HL-60 (cell line): ENCODE data around the gene CCDC17.

Source experiments
- CTCF ChIP-seq: IDR thresholded peaks from one replicate; pipeline ENCODE4 v1.5.1; 2011; ENCODE audit warnings: low read length, control low read depth, inconsistent platforms; ENCODE audit not compliant: insufficient read depth
- GABPA ChIP-seq: IDR thresholded peaks from 2 replicates; pipeline ENCODE4 v1.6.1; 2012; ENCODE audit warnings: low read depth
- POLR2AphosphoS5 ChIP-seq: IDR thresholded peaks from 2 replicates; pipeline ENCODE4 v1.6.1; 2012; ENCODE audit warnings: low read depth
- REST ChIP-seq: IDR thresholded peaks from 2 replicates; pipeline ENCODE4 v1.6.1; 2012; ENCODE audit warnings: low read depth; ENCODE audit not compliant: insufficient replicate concordance

- TF ChIP-seq CTCF (no peak), GABPA (no peak), POLR2AphosphoS5 (no peak), REST (no peak)
Observed at GRCh38 chr1:45612941-45613579, 10.8 kb downstream of the CCDC17 start.
